Astrocyte (in vitro differentiated cells and primary cell): ENCODE measurements around the gene DYSF.

Source experiments
- CTCF ChIP-seq: IDR thresholded peaks from 2 replicates; pipeline ENCODE4 v1.5.1; 2011; ENCODE audit warnings: low read depth, mild to moderate bottlenecking, inconsistent platforms, low read length, moderate library complexity; ENCODE audit not compliant: insufficient read depth
- EZH2 ChIP-seq: IDR thresholded peaks from 2 replicates; pipeline ENCODE4 v1.6.1; 2012; ENCODE audit warnings: mild to moderate bottlenecking, low read length, inconsistent platforms; ENCODE audit not compliant: insufficient read depth

DNA sequence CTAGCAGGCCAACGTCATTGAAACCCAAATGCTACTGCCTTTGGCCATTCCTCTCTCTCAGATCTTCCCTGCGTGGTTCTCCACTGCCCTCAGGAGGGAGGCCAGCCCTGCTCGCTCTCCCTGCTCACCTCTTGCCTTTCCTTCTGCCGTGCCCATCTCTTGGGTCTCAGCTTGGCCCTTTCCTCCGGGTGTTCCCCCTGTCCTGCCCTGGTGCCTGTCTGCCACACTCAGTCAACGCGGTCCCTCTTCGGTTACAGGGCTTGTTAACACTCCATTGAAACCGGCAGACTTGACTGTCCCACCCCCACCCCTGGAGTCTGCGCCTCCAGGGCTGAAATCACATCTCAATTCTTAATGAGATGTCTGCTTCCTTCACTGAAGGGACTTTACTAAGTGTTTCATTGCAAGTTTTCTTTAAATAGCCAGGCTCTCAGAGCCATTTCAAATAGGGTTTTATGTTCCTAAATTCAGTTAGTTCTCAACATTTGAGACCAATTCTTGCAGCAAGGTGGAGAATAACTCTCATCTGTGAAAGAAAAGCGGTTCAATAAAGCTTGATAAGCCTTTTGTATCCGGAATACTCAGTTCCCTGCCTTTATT is 237.6 kb downstream of the DYSF start:
- no peak for TF ChIP-seq CTCF
- TF ChIP-seq EZH2 = no peak
